Effector memory CD8-positive, alpha-beta T cell (primary cell): ENCODE results near the gene COL5A1.
A peak's percentile ranks its signal among the peaks of the same experiment; 100 is the strongest.

Source experiments
- ATAC-seq: fragments of 150-1000 bp; cut with Tn5 transposase; replicated peaks from 2 replicates; pipeline ENCODE4 v1.10.0; 2021; ENCODE audit warnings: mild to moderate bottlenecking, moderate library complexity
- DNase-seq, 3 experiments: peaks; one replicate each; pipeline ENCODE4 v3.0.0; 2021
- H3K27ac Mint-ChIP-seq, 2 donors: one replicate each; pipeline ENCODE4 v1.8.0; 2022; ENCODE audit warnings: mild to moderate bottlenecking in 2 of 2, mixed read lengths in 2 of 2, moderate library complexity in 2 of 2
- H3K27me3 Mint-ChIP-seq, 2 donors: one replicate each; pipeline ENCODE4 v1.8.0; 2022; ENCODE audit warnings: mixed read lengths in 2 of 2
- H3K36me3 Mint-ChIP-seq: one replicate; pipeline ENCODE4 v1.8.0; 2022; ENCODE audit warnings: mild to moderate bottlenecking, moderate library complexity, mixed read lengths; ENCODE audit not compliant: insufficient read depth
- H3K4me1 Mint-ChIP-seq, 2 donors: one replicate each; pipeline ENCODE4 v1.8.0; 2022; ENCODE audit warnings: low read depth in 2 of 2, mixed read lengths in 2 of 2
- H3K4me3 Mint-ChIP-seq, 2 donors: one replicate each; pipeline ENCODE4 v1.8.0; 2022; ENCODE audit warnings: mild to moderate bottlenecking in 2 of 2, mixed read lengths in 2 of 2, moderate library complexity in 2 of 2
- H3K9me3 Mint-ChIP-seq, 2 donors: one replicate each; pipeline ENCODE4 v1.8.0; 2022; ENCODE audit warnings: mixed read lengths in 2 of 2

The COL5A1 gene

GRCh38 chr9:134722120-134722701 is 80.6 kb downstream of the COL5A1 start:
- Mint-ChIP-seq H3K27me3 (peaks cover 6 to 10% of the 10 kb centered on the region in 2 donors), H3K27ac (no peak overlapping the region), H3K4me3 (no peak overlapping the region), H3K4me1 (peaks cover 0 to 12% of the 10 kb centered on the region in 2 donors), H3K9me3 (no peaks in the 10 kb centered on the region), H3K36me3 (peaks cover 6% of the 10 kb centered on the region)
- ATAC-seq (no peak), DNase-seq (no peak)

- H3K4me1 Mint-ChIP-seq = peaks cover 0 to 12% of the 10 kb centered on the region in 2 donors
- peaks cover 6 to 10% of the 10 kb centered on the region in 2 donors for H3K27me3 Mint-ChIP-seq
- H3K27ac Mint-ChIP-seq = no peak overlapping the region
- no peak overlapping the region for H3K4me3 Mint-ChIP-seq
- no peak for ATAC-seq
- DNase-seq = no peak
- H3K9me3 Mint-ChIP-seq = no peaks in the 10 kb centered on the region
- peaks cover 8% of the 10 kb centered on the region for H3K36me3 Mint-ChIP-seq
Measured at GRCh38 chr9:134723037-134723436, 81.4 kb downstream of the COL5A1 start.

GRCh38 chr9:134723491-134724190 is 82.0 kb downstream of the COL5A1 start:
- Mint-ChIP-seq H3K4me1 (peaks cover 0 to 12% of the 10 kb centered on the region in 2 donors), H3K27ac (no peak overlapping the region), H3K36me3 (peaks cover 12% of the 10 kb centered on the region), H3K4me3 (no peak overlapping the region), H3K9me3 (no peaks in the 10 kb centered on the region), H3K27me3 (peaks cover 6 to 10% of the 10 kb centered on the region in 2 donors)
- no peak for DNase-seq
- no peak for ATAC-seq

- DNase-seq = no peak
- no peak for ATAC-seq
- Mint-ChIP-seq H3K36me3 (peaks cover 15% of the 10 kb centered on the region), H3K27me3 (peaks cover 6 to 10% of the 10 kb centered on the region in 2 donors), H3K9me3 (no peaks in the 10 kb centered on the region), H3K4me1 (peaks cover 0 to 12% of the 10 kb centered on the region in 2 donors), H3K27ac (no peak overlapping the region), H3K4me3 (no peak overlapping the region)
Measured at GRCh38 chr9:134724202-134724911, 82.8 kb downstream of the COL5A1 start.

- H3K4me3 Mint-ChIP-seq = no peak overlapping the region
- ATAC-seq = no peak
- H3K4me1 Mint-ChIP-seq = peaks cover 0 to 12% of the 10 kb centered on the region in 2 donors
- peaks cover 15% of the 10 kb centered on the region for H3K36me3 Mint-ChIP-seq
- H3K27me3 Mint-ChIP-seq = peaks cover 6 to 10% of the 10 kb centered on the region in 2 donors
- H3K9me3 Mint-ChIP-seq = no peaks in the 10 kb centered on the region
- DNase-seq = no peak
- no peak overlapping the region for H3K27ac Mint-ChIP-seq
Measured at GRCh38 chr9:134724912-134725604, 83.5 kb downstream of the COL5A1 start.

- peaks cover 0 to 12% of the 10 kb centered on the region in 2 donors for H3K4me1 Mint-ChIP-seq
- H3K27me3 Mint-ChIP-seq = peaks cover 6 to 10% of the 10 kb centered on the region in 2 donors
- H3K9me3 Mint-ChIP-seq = no peaks in the 10 kb centered on the region
- peak; percentile 37 for ATAC-seq
- H3K27ac Mint-ChIP-seq = no peak overlapping the region
- no peak for DNase-seq
- peaks cover 15% of the 10 kb centered on the region for H3K36me3 Mint-ChIP-seq
- no peak overlapping the region for H3K4me3 Mint-ChIP-seq
Measured at GRCh38 chr9:134725605-134725940, 84.0 kb downstream of the COL5A1 start.

GRCh38 chr9:134726026-134726721 is 84.6 kb downstream of the COL5A1 start:
- DNase-seq (no peak), ATAC-seq (no peak)
- no peak overlapping the region for H3K4me3 Mint-ChIP-seq
- H3K27ac Mint-ChIP-seq = no peak overlapping the region
- H3K36me3 Mint-ChIP-seq = peaks cover 15% of the 10 kb centered on the region
- H3K4me1 Mint-ChIP-seq = peaks cover 0 to 12% of the 10 kb centered on the region in 2 donors
- H3K9me3 Mint-ChIP-seq = no peaks in the 10 kb centered on the region
- H3K27me3 Mint-ChIP-seq = peaks cover 6 to 10% of the 10 kb centered on the region in 2 donors

GRCh38 chr9:134726722-134727034 is 85.1 kb downstream of the COL5A1 start:
- no peak overlapping the region for H3K4me3 Mint-ChIP-seq
- H3K27me3 Mint-ChIP-seq = peaks cover 6 to 10% of the 10 kb centered on the region in 2 donors
- no peak overlapping the region for H3K27ac Mint-ChIP-seq
- no peak for DNase-seq
- ATAC-seq = no peak
- H3K4me1 Mint-ChIP-seq = peaks cover 0 to 10% of the 10 kb centered on the region in 2 donors
- no peaks in the 10 kb centered on the region for H3K9me3 Mint-ChIP-seq
- H3K36me3 Mint-ChIP-seq = peaks cover 15% of the 10 kb centered on the region

- Mint-ChIP-seq H3K4me1 (peaks cover 0 to 7% of the 10 kb centered on the region in 2 donors), H3K27ac (no peak overlapping the region), H3K9me3 (no peaks in the 10 kb centered on the region), H3K36me3 (peaks cover 9% of the 10 kb centered on the region), H3K27me3 (no peaks in the 10 kb centered on the region), H3K4me3 (no peak overlapping the region)
- no peak for DNase-seq
- ATAC-seq = no peak
Measured at GRCh38 chr9:134728021-134728795, 86.6 kb downstream of the COL5A1 start.

- Mint-ChIP-seq H3K4me3 (no peak overlapping the region), H3K9me3 (no peaks in the 10 kb centered on the region), H3K36me3 (peaks cover 9% of the 10 kb centered on the region), H3K4me1 (peaks cover 0 to 7% of the 10 kb centered on the region in 2 donors), H3K27me3 (no peaks in the 10 kb centered on the region), H3K27ac (no peak overlapping the region)
- ATAC-seq = no peak
- DNase-seq = no peak
Measured at GRCh38 chr9:134728801-134729495, 87.3 kb downstream of the COL5A1 start.

- DNase-seq (no peak), ATAC-seq (no peak)
- Mint-ChIP-seq H3K9me3 (no peaks in the 10 kb centered on the region), H3K36me3 (peaks cover 9% of the 10 kb centered on the region), H3K27me3 (no peaks in the 10 kb centered on the region), H3K27ac (no peak overlapping the region), H3K4me3 (no peak overlapping the region), H3K4me1 (peaks cover 0 to 5% of the 10 kb centered on the region in 2 donors)
Measured at GRCh38 chr9:134730011-134730760, 88.6 kb downstream of the COL5A1 start.
